K562 (cell line): Measurements from ENCODE around the gene ZNF763. TPM values are rescaled to one million over a fixed set of nuclear protein-coding genes. Genes with fewer than 3 reads are reported as not detected.
A peak's percentile ranks its signal among the peaks of the same experiment; 100 is the strongest.

Experiments used
- CBX2 ChIP-seq: fragments of 200-600 bp; sonication (generic); IDR thresholded peaks from one replicate; pipeline ENCODE4 v1.6.1; 2012; ENCODE audit warnings: mild to moderate bottlenecking, low read length, inconsistent platforms; ENCODE audit not compliant: insufficient read depth, poor library complexity, severe bottlenecking
- CBX3 ChIP-seq, 2 experiments: IDR thresholded peaks; 1 replicate in 1 of 2; 2 replicates in 1 of 2; pipeline ENCODE4 v1.6.1; 2012; ENCODE audit warnings: inconsistent platforms in 2 of 2, low read length in 2 of 2, borderline replicate concordance in 1 of 2, control low read depth in 1 of 2
- CREB1 ChIP-seq, 2 experiments: sonication (generic) in 1 of 2; formaldehyde crosslinking in 1 of 2; IDR thresholded peaks; 2 replicates each; pipeline versions ENCODE4 v1.6.1 to v1.8.0; 2012 to 2022; ENCODE audit warnings: inconsistent platforms in 1 of 2, mild to moderate bottlenecking in 1 of 2, missing genetic modification reagents in 1 of 2, moderate library complexity in 1 of 2
- KLF6 ChIP-seq: fragments of 250-450 bp; sonication (Bioruptor Pico); IDR thresholded peaks from 2 replicates; pipeline ENCODE4 v1.4.0; 2020; ENCODE audit warnings: mild to moderate bottlenecking, moderate library complexity, borderline replicate concordance
- MITF ChIP-seq: IDR thresholded peaks from 2 replicates; pipeline ENCODE4 v1.6.1; 2014; ENCODE audit warnings: antibody characterized with exemption
- NCOA4 ChIP-seq: fragments of 450-650 bp; IDR thresholded peaks from 2 replicates; pipeline ENCODE4 v1.6.1; 2018; ENCODE audit warnings: mild to moderate bottlenecking; ENCODE audit not compliant: partially characterized antibody
- NR3C1 ChIP-seq: sonication (generic); formaldehyde crosslinking; IDR thresholded peaks from 2 replicates; pipeline ENCODE4 v1.8.1; 2022; ENCODE audit warnings: missing genetic modification reagents
- POLR2A ChIP-seq: fragments of 450-650 bp; conservative IDR thresholded peaks from 2 replicates; pipeline ENCODE4 v1.6.1; 2016
- TOE1 ChIP-seq, 2 experiments: fragments of 450-650 bp in 1 of 2; sonication (generic) in 1 of 2; formaldehyde crosslinking in 1 of 2; IDR thresholded peaks; 2 replicates each; pipeline versions ENCODE4 v1.7.1 to v1.8.0; 2016 to 2022; ENCODE audit warnings: borderline replicate concordance in 2 of 2, mild to moderate bottlenecking in 2 of 2, antibody characterized with exemption in 1 of 2, inconsistent platforms in 1 of 2, low read depth in 1 of 2, missing genetic modification reagents in 1 of 2, moderate library complexity in 1 of 2
- ZNF436 ChIP-seq: fragments of 250-450, 450-650 bp; sonication (Bioruptor Pico); formaldehyde crosslinking; IDR thresholded peaks from 2 replicates; pipeline ENCODE4 v1.7.0; 2020; ENCODE audit warnings: mild to moderate bottlenecking
- polyA plus RNA-seq, 8 experiments: library from polyadenylated mRNA; depleted of rRNA in 4 of 8; stranded (reverse) in 5 of 8; unstranded in 3 of 8; fragments of >200 nt; fragmentation: Nextera tagmentation in 2 of 8; fragmentation: Illumina TruSeq in 1 of 8; extraction: Ambion mirVana in 2 of 8; extraction: Trizol in 1 of 8; gene quantifications; 2 replicates each; pipeline versions ENCODE4 v1.2.1 to v1.2.3, GENCODE V29; 2011 to 2014; ENCODE audit warnings: inconsistent platforms in 1 of 8, missing spikeins in 1 of 8
- total RNA-seq, 7 experiments: library from RNA; depleted of rRNA in 6 of 7; stranded (reverse); fragments of >200 nt in 6 of 7; fragmentation: Illumina TruSeq in 2 of 7; extraction: Trizol in 2 of 7; gene quantifications; 2 replicates each; pipeline versions ENCODE4 v1.2.1 to v1.2.3, GENCODE V29; 2011 to 2021; ENCODE audit warnings: low replicate concordance in 1 of 7
- TF ChIP-seq, protein P1 (sequence below): fragments of 250-450 bp; sonication (Bioruptor Pico); IDR thresholded peaks from 2 replicates; pipeline ENCODE4 v1.6.1; 2021; ENCODE audit warnings: mild to moderate bottlenecking
- TF ChIP-seq, protein P2 (sequence below), 3 experiments: fragments of 200-800 bp in 1 of 3; fragments of 250-450 bp in 1 of 3; fragments of 450-650 bp in 1 of 3; sonication (Bioruptor Pico) in 1 of 3; sonication (Bioruptor generic) in 1 of 3; formaldehyde crosslinking in 1 of 3; IDR thresholded peaks; 2 replicates each; pipeline versions ENCODE4 v1.6.1 to v1.8.0; 2016 to 2022; ENCODE audit warnings: mild to moderate bottlenecking in 2 of 3, missing genetic modification characterization in 2 of 3, missing compliant biosample characterization in 1 of 3, moderate library complexity in 1 of 3
- TF ChIP-seq, protein P3 (sequence below): fragments of 450-650 bp; IDR thresholded peaks from 2 replicates; pipeline ENCODE4 v1.6.1; 2018; ENCODE audit warnings: mild to moderate bottlenecking, low read depth; ENCODE audit not compliant: partially characterized antibody
- TF ChIP-seq, protein P4 (sequence below): fragments of 450-650 bp; IDR thresholded peaks from 2 replicates; pipeline ENCODE4 v1.7.1; 2018; ENCODE audit warnings: mild to moderate bottlenecking, low read depth; ENCODE audit not compliant: partially characterized antibody

ZNF763 gene
- total and polyA plus RNA-seq, 9 of the 15 experiments (the other 6 are each of a cell fraction or from before 2014, with no cell fraction given) = 0.08 to 0.28 (median 0.16) TPM; not detected in 3

- TF ChIP-seq, protein P1, sequence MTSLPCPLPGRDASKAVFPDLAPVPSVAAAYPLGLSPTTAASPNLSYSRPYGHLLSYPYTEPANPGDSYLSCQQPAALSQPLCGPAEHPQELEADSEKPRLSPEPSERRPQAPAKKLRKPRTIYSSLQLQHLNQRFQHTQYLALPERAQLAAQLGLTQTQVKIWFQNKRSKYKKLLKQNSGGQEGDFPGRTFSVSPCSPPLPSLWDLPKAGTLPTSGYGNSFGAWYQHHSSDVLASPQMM = no peak
- TF ChIP-seq CBX2 (no peak), TOE1 (IDR thresholded peaks at IDR 0.05; ENCODE audit: borderline replicate concordance) (no peak), TOE1 (CRISPR knock-in tag; IDR thresholded peaks at IDR 0.05; ENCODE audit: borderline replicate concordance, low read depth) (0 out of 2 replicates have a peak, but pooled peaks have one; percentile 50), CBX3 (IDR thresholded peaks at IDR 0.05; ENCODE audit: borderline replicate concordance in 1 of 2, low read length in 2 of 2) (no peak), CREB1 (IDR thresholded peaks at IDR 0.05) (no peak), CREB1 (CRISPR knock-in tag; IDR thresholded peaks at IDR 0.05) (0 out of 2 replicates have a peak, but pooled peaks have one; percentile 28), MITF (no peak), POLR2A (peak; percentile 97), NR3C1 (CRISPR knock-in tag) (no peak), ZNF436 (CRISPR knock-in tag) (no peak), KLF6 (CRISPR knock-in tag) (no peak), NCOA4 (no peak)
- TF ChIP-seq, protein P2, sequence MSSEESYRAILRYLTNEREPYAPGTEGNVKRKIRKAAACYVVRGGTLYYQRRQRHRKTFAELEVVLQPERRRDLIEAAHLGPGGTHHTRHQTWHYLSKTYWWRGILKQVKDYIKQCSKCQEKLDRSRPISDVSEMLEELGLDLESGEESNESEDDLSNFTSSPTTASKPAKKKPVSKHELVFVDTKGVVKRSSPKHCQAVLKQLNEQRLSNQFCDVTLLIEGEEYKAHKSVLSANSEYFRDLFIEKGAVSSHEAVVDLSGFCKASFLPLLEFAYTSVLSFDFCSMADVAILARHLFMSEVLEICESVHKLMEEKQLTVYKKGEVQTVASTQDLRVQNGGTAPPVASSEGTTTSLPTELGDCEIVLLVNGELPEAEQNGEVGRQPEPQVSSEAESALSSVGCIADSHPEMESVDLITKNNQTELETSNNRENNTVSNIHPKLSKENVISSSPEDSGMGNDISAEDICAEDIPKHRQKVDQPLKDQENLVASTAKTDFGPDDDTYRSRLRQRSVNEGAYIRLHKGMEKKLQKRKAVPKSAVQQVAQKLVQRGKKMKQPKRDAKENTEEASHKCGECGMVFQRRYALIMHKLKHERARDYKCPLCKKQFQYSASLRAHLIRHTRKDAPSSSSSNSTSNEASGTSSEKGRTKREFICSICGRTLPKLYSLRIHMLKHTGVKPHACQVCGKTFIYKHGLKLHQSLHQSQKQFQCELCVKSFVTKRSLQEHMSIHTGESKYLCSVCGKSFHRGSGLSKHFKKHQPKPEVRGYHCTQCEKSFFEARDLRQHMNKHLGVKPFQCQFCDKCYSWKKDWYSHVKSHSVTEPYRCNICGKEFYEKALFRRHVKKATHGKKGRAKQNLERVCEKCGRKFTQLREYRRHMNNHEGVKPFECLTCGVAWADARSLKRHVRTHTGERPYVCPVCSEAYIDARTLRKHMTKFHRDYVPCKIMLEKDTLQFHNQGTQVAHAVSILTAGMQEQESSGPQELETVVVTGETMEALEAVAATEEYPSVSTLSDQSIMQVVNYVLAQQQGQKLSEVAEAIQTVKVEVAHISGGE (CRISPR knock-in tag; IDR thresholded peaks at IDR 0.05) = no peak; a peak in 2 of 6 replicates
- TF ChIP-seq, protein P3, sequence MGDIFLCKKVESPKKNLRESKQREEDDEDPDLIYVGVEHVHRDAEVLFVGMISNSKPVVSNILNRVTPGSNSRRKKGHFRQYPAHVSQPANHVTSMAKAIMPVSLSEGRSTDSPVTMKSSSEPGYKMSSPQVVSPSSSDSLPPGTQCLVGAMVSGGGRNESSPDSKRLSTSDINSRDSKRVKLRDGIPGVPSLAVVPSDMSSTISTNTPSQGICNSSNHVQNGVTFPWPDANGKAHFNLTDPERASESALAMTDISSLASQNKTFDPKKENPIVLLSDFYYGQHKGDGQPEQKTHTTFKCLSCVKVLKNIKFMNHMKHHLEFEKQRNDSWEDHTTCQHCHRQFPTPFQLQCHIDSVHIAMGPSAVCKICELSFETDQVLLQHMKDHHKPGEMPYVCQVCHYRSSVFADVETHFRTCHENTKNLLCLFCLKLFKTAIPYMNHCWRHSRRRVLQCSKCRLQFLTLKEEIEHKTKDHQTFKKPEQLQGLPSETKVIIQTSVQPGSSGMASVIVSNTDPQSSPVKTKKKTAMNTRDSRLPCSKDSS = no peak
- TF ChIP-seq, protein P4, sequence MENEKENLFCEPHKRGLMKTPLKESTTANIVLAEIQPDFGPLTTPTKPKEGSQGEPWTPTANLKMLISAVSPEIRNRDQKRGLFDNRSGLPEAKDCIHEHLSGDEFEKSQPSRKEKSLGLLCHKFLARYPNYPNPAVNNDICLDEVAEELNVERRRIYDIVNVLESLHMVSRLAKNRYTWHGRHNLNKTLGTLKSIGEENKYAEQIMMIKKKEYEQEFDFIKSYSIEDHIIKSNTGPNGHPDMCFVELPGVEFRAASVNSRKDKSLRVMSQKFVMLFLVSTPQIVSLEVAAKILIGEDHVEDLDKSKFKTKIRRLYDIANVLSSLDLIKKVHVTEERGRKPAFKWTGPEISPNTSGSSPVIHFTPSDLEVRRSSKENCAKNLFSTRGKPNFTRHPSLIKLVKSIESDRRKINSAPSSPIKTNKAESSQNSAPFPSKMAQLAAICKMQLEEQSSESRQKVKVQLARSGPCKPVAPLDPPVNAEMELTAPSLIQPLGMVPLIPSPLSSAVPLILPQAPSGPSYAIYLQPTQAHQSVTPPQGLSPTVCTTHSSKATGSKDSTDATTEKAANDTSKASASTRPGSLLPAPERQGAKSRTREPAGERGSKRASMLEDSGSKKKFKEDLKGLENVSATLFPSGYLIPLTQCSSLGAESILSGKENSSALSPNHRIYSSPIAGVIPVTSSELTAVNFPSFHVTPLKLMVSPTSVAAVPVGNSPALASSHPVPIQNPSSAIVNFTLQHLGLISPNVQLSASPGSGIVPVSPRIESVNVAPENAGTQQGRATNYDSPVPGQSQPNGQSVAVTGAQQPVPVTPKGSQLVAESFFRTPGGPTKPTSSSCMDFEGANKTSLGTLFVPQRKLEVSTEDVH = peak; percentile 61
Observed at GRCh38 chr19:11924886-11925650, 39.8 kb upstream of the ZNF763 start, which contains the start of gene ZNF700 (continued).
